ENCODE measurements around the gene SPATS1.

The SPATS1 gene

GRCh38 chr6:44388135-44388487 is 45.7 kb downstream of the SPATS1 start:
- DNase-seq (ENCODE audit: low read depth, low spot score): no peak

GRCh38 chr6:44388887-44389286 is 46.4 kb downstream of the SPATS1 start:
- no peak for DNase-seq (ENCODE audit: low read depth, low spot score)

GRCh38 chr6:44390158-44390683 is 47.8 kb downstream of the SPATS1 start:
- no peak for DNase-seq (ENCODE audit: low read depth, low spot score)

All from brain pericyte (primary cell).